Karpas-422 (cell line): ENCODE measurements around the gene SCARB2. TPM values are rescaled to one million over a fixed set of nuclear protein-coding genes. Genes with fewer than 3 reads are reported as not detected.

Experiments used
- DNase-seq: peaks from one replicate; pipeline ENCODE4 v3.0.0-alpha.2; 2015
- H2AFZ ChIP-seq: fragments of 200-600 bp; sonication (generic); 2 replicates; pipeline ENCODE4 v1.6.1; 2014; ENCODE audit warnings: antibody characterized with exemption, low read length, mixed read lengths
- H3K27ac ChIP-seq: fragments of 200-600 bp; sonication (generic); 2 replicates; pipeline ENCODE4 v1.5.1; 2014; ENCODE audit warnings: mild to moderate bottlenecking, low read length, moderate library complexity
- H3K27me3 ChIP-seq: fragments of 200-600 bp; sonication (generic); 2 replicates; pipeline ENCODE4 v1.6.1; 2014; ENCODE audit warnings: low read length, mixed read lengths
- H3K36me3 ChIP-seq: fragments of 200-600 bp; sonication (generic); 2 replicates; pipeline ENCODE4 v1.6.1; 2014; ENCODE audit warnings: low read length, mixed read lengths; ENCODE audit not compliant: insufficient read depth
- H3K4me1 ChIP-seq: fragments of 200-600 bp; sonication (generic); 2 replicates; pipeline ENCODE4 v1.6.1; 2014; ENCODE audit warnings: mild to moderate bottlenecking, low read length, mixed read lengths
- H3K4me2 ChIP-seq: fragments of 200-600 bp; sonication (generic); 2 replicates; pipeline ENCODE4 v1.6.1; 2014; ENCODE audit warnings: low read length, low read depth, mild to moderate bottlenecking; ENCODE audit not compliant: poor library complexity, severe bottlenecking
- H3K4me3 ChIP-seq: fragments of 200-600 bp; sonication (generic); 2 replicates; pipeline ENCODE4 v1.5.1; 2014; ENCODE audit warnings: mild to moderate bottlenecking, antibody characterized with exemption, low read length, mixed read lengths
- H3K79me2 ChIP-seq: fragments of 200-600 bp; sonication (generic); 2 replicates; pipeline ENCODE4 v1.6.1; 2014; ENCODE audit warnings: mild to moderate bottlenecking, low read length, mixed read lengths
- H3K9ac ChIP-seq: fragments of 200-600 bp; sonication (generic); 2 replicates; pipeline ENCODE4 v1.6.0; 2014; ENCODE audit warnings: low read length
- H3K9me2 ChIP-seq: fragments of 200-600 bp; sonication (generic), shearing (Covaris generic); replicated peaks from 2 replicates; pipeline ENCODE4 v1.6.0; 2014; ENCODE audit warnings: mild to moderate bottlenecking, low read length, moderate library complexity; ENCODE audit not compliant: insufficient read depth
- H3K9me3 ChIP-seq: fragments of 300-700, 200-600 bp; sonication (generic); 2 replicates; pipeline ENCODE4 v1.6.1; 2014; ENCODE audit warnings: low read length, mixed read lengths
- H4K20me1 ChIP-seq: fragments of 200-600 bp; sonication (generic); 2 replicates; pipeline ENCODE4 v1.6.1; 2014; ENCODE audit warnings: mild to moderate bottlenecking, antibody characterized with exemption, low read length, low read depth; ENCODE audit not compliant: insufficient read depth
- total RNA-seq: library from RNA; depleted of rRNA; stranded (reverse); fragments of >200 nt; shearing (Covaris generic); gene quantifications from 2 replicates; pipeline ENCODE4 v1.2.3, GENCODE V29; 2014; ENCODE audit warnings: low replicate concordance; rRNA removed

The SCARB2 gene, protein sequence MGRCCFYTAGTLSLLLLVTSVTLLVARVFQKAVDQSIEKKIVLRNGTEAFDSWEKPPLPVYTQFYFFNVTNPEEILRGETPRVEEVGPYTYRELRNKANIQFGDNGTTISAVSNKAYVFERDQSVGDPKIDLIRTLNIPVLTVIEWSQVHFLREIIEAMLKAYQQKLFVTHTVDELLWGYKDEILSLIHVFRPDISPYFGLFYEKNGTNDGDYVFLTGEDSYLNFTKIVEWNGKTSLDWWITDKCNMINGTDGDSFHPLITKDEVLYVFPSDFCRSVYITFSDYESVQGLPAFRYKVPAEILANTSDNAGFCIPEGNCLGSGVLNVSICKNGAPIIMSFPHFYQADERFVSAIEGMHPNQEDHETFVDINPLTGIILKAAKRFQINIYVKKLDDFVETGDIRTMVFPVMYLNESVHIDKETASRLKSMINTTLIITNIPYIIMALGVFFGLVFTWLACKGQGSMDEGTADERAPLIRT
- total RNA-seq, result 4.4 and 6.8 TPM in 2 replicates

- Histone ChIP-seq H3K4me2 (peak within 1 kb of the TSS; percentile 84), H3K9me3 (no peaks in the 10 kb centered on the region), H3K4me1 (peaks cover 20% of the 10 kb centered on the region), H3K9me2 (no peaks in the 10 kb centered on the region), H3K36me3 (no peaks in the 10 kb centered on the region), H3K9ac (peak within 1 kb of the TSS; percentile 76), H3K27ac (no peak within 1 kb of the TSS), H3K27me3 (no peaks in the 10 kb centered on the region), H3K79me2 (no peaks in the 10 kb centered on the region), H4K20me1 (no peaks in the 10 kb centered on the region), H3K4me3 (peak within 1 kb of the TSS; percentile 71), H2AFZ (peak within 1 kb of the TSS; percentile 97)
- peak; percentile 78 for DNase-seq
Observed at GRCh38 chr4:76213415-76214176, at the start of gene SCARB2. SCARB2 (minus strand) TSS chr4:76213824; CDS start chr4:76213543, 281 bp downstream.

DNA sequence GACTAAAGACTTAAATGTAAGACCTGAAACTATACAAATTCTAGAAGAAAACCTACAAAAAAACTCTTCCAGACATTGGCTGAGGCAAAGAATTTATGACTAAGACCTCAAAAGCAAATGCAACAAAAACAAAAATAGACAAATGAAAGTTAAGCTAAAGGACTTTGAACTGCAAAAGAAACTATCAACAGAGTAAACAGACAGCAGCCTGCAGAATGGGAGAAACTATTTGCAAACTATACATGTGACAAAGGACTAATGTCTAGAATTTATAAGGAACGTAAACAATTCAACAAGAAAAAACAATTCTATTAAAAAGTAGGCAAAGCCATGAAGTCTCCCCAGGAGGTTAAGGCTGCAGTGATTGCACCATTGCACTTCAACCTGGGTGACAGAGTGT, 46.9 kb upstream of the SCARB2 start:
- no peak overlapping the region for H2AFZ ChIP-seq
- H3K79me2 ChIP-seq, result no peaks in the 10 kb centered on the region
- H3K4me2 ChIP-seq, result no peak overlapping the region
- H3K4me1 ChIP-seq, result no peaks in the 10 kb centered on the region
- no peak overlapping the region for H3K9ac ChIP-seq
- H3K36me3 ChIP-seq, result no peaks in the 10 kb centered on the region
- H3K9me3 ChIP-seq, result no peaks in the 10 kb centered on the region
- H3K4me3 ChIP-seq, result no peak overlapping the region
- no peak for DNase-seq
- no peaks in the 10 kb centered on the region for H4K20me1 ChIP-seq
- H3K27ac ChIP-seq, result no peak overlapping the region
- H3K9me2 ChIP-seq, result no peaks in the 10 kb centered on the region
- no peaks in the 10 kb centered on the region for H3K27me3 ChIP-seq

GRCh38 chr4:76257824-76258223, 44.2 kb upstream of the SCARB2 start:
- Histone ChIP-seq H3K9ac (no peak overlapping the region), H3K9me2 (no peaks in the 10 kb centered on the region), H3K79me2 (no peaks in the 10 kb centered on the region), H3K27ac (no peak overlapping the region), H3K9me3 (no peaks in the 10 kb centered on the region), H3K36me3 (no peaks in the 10 kb centered on the region), H3K4me1 (no peaks in the 10 kb centered on the region), H4K20me1 (no peaks in the 10 kb centered on the region), H2AFZ (no peak overlapping the region), H3K4me2 (no peak overlapping the region), H3K4me3 (no peak overlapping the region), H3K27me3 (no peaks in the 10 kb centered on the region)
- DNase-seq, result no peak

- no peak for DNase-seq
- Histone ChIP-seq H3K9me3 (no peaks in the 10 kb centered on the region), H3K4me2 (no peak overlapping the region), H4K20me1 (no peaks in the 10 kb centered on the region), H3K9ac (no peak overlapping the region), H3K27me3 (no peaks in the 10 kb centered on the region), H3K4me3 (no peak overlapping the region), H3K79me2 (no peaks in the 10 kb centered on the region), H3K4me1 (no peaks in the 10 kb centered on the region), H3K27ac (no peak overlapping the region), H3K36me3 (no peaks in the 10 kb centered on the region), H3K9me2 (no peaks in the 10 kb centered on the region), H2AFZ (no peak overlapping the region)
Observed at GRCh38 chr4:76256968-76257367, 43.3 kb upstream of the SCARB2 start.

- no peaks in the 10 kb centered on the region for H3K4me1 ChIP-seq
- no peak overlapping the region for H3K4me3 ChIP-seq
- no peaks in the 10 kb centered on the region for H4K20me1 ChIP-seq
- H2AFZ ChIP-seq, result no peak overlapping the region
- H3K4me2 ChIP-seq, result no peak overlapping the region
- H3K79me2 ChIP-seq, result no peaks in the 10 kb centered on the region
- no peak overlapping the region for H3K9ac ChIP-seq
- DNase-seq, result no peak
- H3K27ac ChIP-seq, result no peak overlapping the region
- H3K36me3 ChIP-seq, result no peaks in the 10 kb centered on the region
- no peaks in the 10 kb centered on the region for H3K9me3 ChIP-seq
- no peaks in the 10 kb centered on the region for H3K9me2 ChIP-seq
- no peaks in the 10 kb centered on the region for H3K27me3 ChIP-seq
Observed at GRCh38 chr4:76256032-76256431, 42.4 kb upstream of the SCARB2 start.

DNA sequence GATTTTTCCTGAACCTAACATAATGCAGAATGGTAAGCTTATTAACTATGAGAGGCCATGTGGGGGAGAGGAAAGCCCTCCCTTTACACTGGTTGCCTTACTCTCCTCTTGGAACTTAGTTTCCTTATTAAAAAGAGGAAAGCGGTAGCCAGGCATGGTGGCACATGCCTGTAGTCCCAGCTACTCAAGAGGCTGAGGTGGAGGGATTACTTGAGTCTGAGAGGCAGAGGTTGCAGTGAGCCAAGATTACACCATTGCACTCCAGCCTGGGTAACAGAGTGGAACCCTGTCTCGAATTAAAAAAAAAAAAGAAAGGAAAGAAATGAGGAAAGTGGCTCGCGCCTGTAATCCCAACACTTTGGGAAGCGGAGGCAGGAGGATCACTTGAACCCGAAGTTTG, 39.9 kb upstream of the SCARB2 start:
- Histone ChIP-seq H3K9me3 (no peaks in the 10 kb centered on the region), H3K4me1 (no peaks in the 10 kb centered on the region), H3K4me2 (no peak overlapping the region), H3K9me2 (no peaks in the 10 kb centered on the region), H3K4me3 (no peak overlapping the region), H3K27ac (no peak overlapping the region), H3K9ac (no peak overlapping the region), H2AFZ (no peak overlapping the region), H3K79me2 (no peaks in the 10 kb centered on the region), H4K20me1 (no peaks in the 10 kb centered on the region), H3K36me3 (no peaks in the 10 kb centered on the region), H3K27me3 (no peaks in the 10 kb centered on the region)
- no peak for DNase-seq

- Histone ChIP-seq H2AFZ (no peak overlapping the region), H3K27ac (no peak overlapping the region), H3K9ac (no peak overlapping the region), H3K9me2 (no peaks in the 10 kb centered on the region), H4K20me1 (no peaks in the 10 kb centered on the region), H3K4me2 (no peak overlapping the region), H3K36me3 (no peaks in the 10 kb centered on the region), H3K79me2 (no peaks in the 10 kb centered on the region), H3K4me3 (no peak overlapping the region), H3K4me1 (no peaks in the 10 kb centered on the region), H3K9me3 (no peaks in the 10 kb centered on the region), H3K27me3 (no peaks in the 10 kb centered on the region)
- DNase-seq, result no peak
Observed at GRCh38 chr4:76252271-76252653, 38.6 kb upstream of the SCARB2 start.
